ENCODE data around the gene MECP2. TPM values are rescaled to one million over a fixed set of nuclear protein-coding genes. Genes with fewer than 3 reads are reported as not detected.

MECP2 gene
- total RNA-seq, 1 donor = 27.4 TPM

- TF ChIP-seq CTCF (IDR thresholded peaks at IDR 0.05; ENCODE audit: insufficient read depth, low read length) = no peak
- H3K4me3 ChIP-seq (ENCODE audit: low read depth, low read length) = no peak overlapping the region
- no peak for DNase-seq (ENCODE audit: low read depth)
Measured at GRCh38 chrX:154016366-154017076, 81.0 kb downstream of the MECP2 start.

- no peak for DNase-seq (ENCODE audit: low read depth)
- H3K4me3 ChIP-seq (ENCODE audit: low read depth, low read length) = no peak overlapping the region
- TF ChIP-seq CTCF (IDR thresholded peaks at IDR 0.05; ENCODE audit: insufficient read depth, low read length) = no peak
Measured at GRCh38 chrX:154015581-154016264, 81.8 kb downstream of the MECP2 start.

GRCh38 chrX:154014429-154015380 is 82.8 kb downstream of the MECP2 start:
- TF ChIP-seq CTCF (IDR thresholded peaks at IDR 0.05; ENCODE audit: insufficient read depth, low read length) = no peak
- no peak overlapping the region for H3K4me3 ChIP-seq (ENCODE audit: low read depth, low read length)
- DNase-seq (ENCODE audit: low read depth) = no peak

GRCh38 chrX:154013614-154014360 is 83.7 kb downstream of the MECP2 start:
- DNase-seq (ENCODE audit: low read depth) = peak; percentile 43
- no peak overlapping the region for H3K4me3 ChIP-seq (ENCODE audit: low read depth, low read length)
- peak; percentile 90 for TF ChIP-seq CTCF (IDR thresholded peaks at IDR 0.05; ENCODE audit: insufficient read depth, low read length)

GRCh38 chrX:154013001-154013421 is 84.5 kb downstream of the MECP2 start:
- DNase-seq (ENCODE audit: low read depth) = no peak
- no peak for TF ChIP-seq CTCF (IDR thresholded peaks at IDR 0.05; ENCODE audit: insufficient read depth, low read length)
- H3K4me3 ChIP-seq (ENCODE audit: low read depth, low read length) = no peak overlapping the region

Data from fibroblast of the aortic adventitia (primary cell).